ENCODE data around the gene FBXO45. TPM values are rescaled to one million over a fixed set of nuclear protein-coding genes. Genes with fewer than 3 reads are reported as not detected.
"Not testable (repeated sequence)": the region's sequence is repeated elsewhere in the genome, so short reads cannot be mapped to it uniquely, and the experiment has no call there.

FBXO45 gene
- total RNA-seq, 6 experiments from 2014 or later, result 3.8 to 5.5 (median 4.4) TPM

GRCh38 chr3:196563721-196564225, 4.7 kb upstream of the FBXO45 start:
- intact Hi-C loops (cut with DNase I), result no loop called here
- DNase-seq, result no peak
- Histone ChIP-seq H3K36me3 (peaks cover 0 to 10% (median 1%) of the 10 kb centered on the region in 4 donors), H3K27me3 (no peaks in the 10 kb centered on the region), H3K4me1 (peaks cover 0 to 3% (median 0%) of the 10 kb centered on the region in 4 donors), H3K9me3 (no peaks in the 10 kb centered on the region), H3K4me3 (no peak overlapping the region), H3K27ac (no peak overlapping the region)
- ATAC-seq, result no peak
- TF ChIP-seq POLR2A (IDR thresholded peaks at IDR 0.05) (no peak), CTCF (IDR thresholded peaks at IDR 0.05) (no peak)
- 80% methylated on average over 9 of the region's 9 CpGs for WGBS (ENCODE audit: insufficient coverage, low coverage, low lambda C conversion rate, missing lambda C conversion rate)

DNA sequence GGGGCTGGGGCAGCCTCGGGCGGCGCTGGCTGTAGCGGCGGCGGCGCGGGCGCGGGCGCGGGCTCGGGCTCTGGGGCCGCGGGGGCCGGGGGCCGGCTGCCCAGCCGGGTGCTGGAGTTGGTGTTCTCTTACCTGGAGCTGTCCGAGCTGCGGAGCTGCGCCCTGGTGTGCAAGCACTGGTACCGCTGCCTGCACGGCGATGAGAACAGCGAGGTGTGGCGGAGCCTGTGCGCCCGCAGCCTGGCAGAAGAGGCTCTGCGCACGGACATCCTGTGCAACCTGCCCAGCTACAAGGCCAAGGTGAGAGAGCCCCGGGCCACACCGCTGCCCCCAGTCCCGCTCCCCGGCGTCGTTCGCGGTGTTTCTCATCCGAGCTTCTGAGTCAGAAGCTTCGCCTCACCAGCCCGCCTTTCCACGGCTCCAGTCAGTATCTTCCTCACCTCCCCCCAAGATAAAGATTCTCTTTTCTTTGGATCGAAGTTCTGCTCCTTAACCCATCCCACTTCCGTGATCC, 600 bp downstream of the FBXO45 start:
- Histone ChIP-seq H3K4me3 (peak overlapping the region; percentile 93 to 97 (median 95)), H3K4me1 (peaks cover 0 to 13% (median 6%) of the 10 kb centered on the region in 4 donors), H3K27ac (peak overlapping the region in 2 of 3 donors; percentile 13 to 73), H3K9me3 (no peaks in the 10 kb centered on the region), H3K27me3 (no peaks in the 10 kb centered on the region), H3K36me3 (peaks cover 0 to 4% (median 0%) of the 10 kb centered on the region in 4 donors)
- 0% methylated on average over 5 of the region's 44 CpGs for WGBS (ENCODE audit: insufficient coverage, low coverage, low lambda C conversion rate, missing lambda C conversion rate)
- ATAC-seq (peak; percentile 12 to 38 (median 18)), DNase-seq (peak; percentile 54 to 69 (median 56))
- TF ChIP-seq POLR2A (IDR thresholded peaks at IDR 0.05) (no peak), CTCF (IDR thresholded peaks at IDR 0.05) (no peak)
- intact Hi-C loops (cut with DNase I), result no loop called here

- H3K27me3 ChIP-seq; ATAC-seq; intact Hi-C loops (cut with DNase I); H3K9me3 ChIP-seq; H3K36me3 ChIP-seq; H3K27ac ChIP-seq; H3K4me3 ChIP-seq; DNase-seq: not testable (repeated sequence)
- peaks cover 0 to 13% (median 6%) of the 10 kb centered on the region in 4 donors for H3K4me1 ChIP-seq
- 93% methylated on average over 13 of the region's 13 CpGs for WGBS (ENCODE audit: insufficient coverage, low coverage, low lambda C conversion rate, missing lambda C conversion rate)
Measured at GRCh38 chr3:196570332-196570731, 1.9 kb downstream of the FBXO45 start.

GRCh38 chr3:196572389-196572788, 3.9 kb downstream of the FBXO45 start:
- H3K9me3 ChIP-seq, result no peaks in the 10 kb centered on the region
- intact Hi-C loops (cut with DNase I), result no loop called here
- H3K4me1 ChIP-seq, result peaks cover 0 to 13% (median 6%) of the 10 kb centered on the region in 4 donors
- no peaks in the 10 kb centered on the region for H3K27me3 ChIP-seq
- H3K36me3 ChIP-seq, result peaks cover 0 to 2% (median 0%) of the 10 kb centered on the region in 4 donors
- H3K27ac ChIP-seq, result no peak overlapping the region
- DNase-seq (no peak), ATAC-seq (no peak)
- no peak overlapping the region for H3K4me3 ChIP-seq
- TF ChIP-seq CTCF (IDR thresholded peaks at IDR 0.05) (no peak), POLR2A (IDR thresholded peaks at IDR 0.05) (no peak)
- WGBS (ENCODE audit: insufficient coverage, low coverage, low lambda C conversion rate, missing lambda C conversion rate), result 24% methylated on average over 1 of the region's 1 CpG

- Histone ChIP-seq H3K4me1 (no peaks in the 10 kb centered on the region), H3K27ac (no peak overlapping the region), H3K4me3 (no peak overlapping the region), H3K27me3 (no peaks in the 10 kb centered on the region), H3K9me3 (no peaks in the 10 kb centered on the region), H3K36me3 (peaks cover 0 to 10% (median 0%) of the 10 kb centered on the region in 4 donors)
- TF ChIP-seq POLR2A (IDR thresholded peaks at IDR 0.05), result no peak
- no peak for TF ChIP-seq CTCF (IDR thresholded peaks at IDR 0.05)
- intact Hi-C loops (cut with DNase I), result no loop called here
- DNase-seq (no peak), ATAC-seq (no peak)
- WGBS (ENCODE audit: insufficient coverage, low coverage, low lambda C conversion rate, missing lambda C conversion rate), result 89% methylated on average over 3 of the region's 3 CpGs
Measured at GRCh38 chr3:196585044-196585757, 16.7 kb downstream of the FBXO45 start.

Data from right lobe of liver (tissue), 6 donors.